CD4-positive, alpha-beta T cell (primary cell): ENCODE measurements around the gene DCUN1D2. TPM values are rescaled to one million over a fixed set of nuclear protein-coding genes. Genes with fewer than 3 reads are reported as not detected.

Source experiments
- ATAC-seq: fragments of 200-7000 bp; cut with Tn5 transposase; one replicate; pipeline ENCODE4 v1.10.0; 2022; ENCODE audit warnings: mild to moderate bottlenecking; ENCODE audit not compliant: poor library complexity
- CTCF ChIA-PET: fragments of 350-600 bp; sonication (Branson Sonifier 250); formaldehyde crosslinking; loops from one replicate; lab custom pipeline; 2021; ENCODE audit warnings: antibody characterized with exemption, inconsistent platforms; lab: Charles Lee
- POLR2A ChIA-PET: fragments of 350-600 bp; sonication (Branson Sonifier 250); formaldehyde crosslinking; loops from one replicate; lab custom pipeline; 2021; ENCODE audit warnings: antibody characterized with exemption, inconsistent platforms; lab: Charles Lee
- DNase-seq, 14 experiments: peaks; one replicate each; pipeline ENCODE4 v3.0.0-alpha.2; 2013 to 2020; ENCODE audit warnings: mixed read lengths in 2 of 14
- H3K27ac ChIP-seq, 2 donors: one replicate each; pipeline versions ENCODE4 v1.5.1 to v1.7.0; 2013; ENCODE audit warnings: low read length in 2 of 2, low read depth in 1 of 2, mild to moderate bottlenecking in 1 of 2
- H3K27me3 ChIP-seq, 2 experiments: 1 replicate in 1 of 2; 2 replicates in 1 of 2; pipeline versions ENCODE4 v1.6.1 to v1.7.0; 2013; ENCODE audit warnings: low read length in 2 of 2, control low read depth in 1 of 2, mild to moderate bottlenecking in 1 of 2, moderate library complexity in 1 of 2; ENCODE audit not compliant: insufficient read depth in 2 of 2, control insufficient read depth in 1 of 2
- H3K36me3 ChIP-seq: one replicate; pipeline ENCODE4 v1.6.1; 2013; ENCODE audit warnings: low read length, control low read depth; ENCODE audit not compliant: insufficient read depth
- H3K4me1 ChIP-seq: one replicate; pipeline ENCODE4 v1.6.1; 2013; ENCODE audit warnings: low read length, control low read depth; ENCODE audit not compliant: insufficient read depth
- H3K4me3 ChIP-seq: one replicate; pipeline ENCODE4 v1.5.1; 2013; ENCODE audit warnings: mild to moderate bottlenecking, low read length, moderate library complexity
- H3K9me3 ChIP-seq, 2 experiments: 1 replicate in 1 of 2; 2 replicates in 1 of 2; pipeline versions ENCODE4 v1.6.1 to v1.7.0; 2013; ENCODE audit warnings: low read length in 2 of 2, mild to moderate bottlenecking in 2 of 2, control low read depth in 1 of 2, moderate library complexity in 1 of 2; ENCODE audit not compliant: control insufficient read depth in 1 of 2, insufficient read depth in 1 of 2
- H3K27ac Mint-ChIP-seq: one replicate; pipeline ENCODE4 v1.8.0; 2020; ENCODE audit warnings: mixed read lengths
- H3K27me3 Mint-ChIP-seq: one replicate; pipeline ENCODE4 v1.8.0; 2021; ENCODE audit warnings: mixed read lengths
- H3K36me3 Mint-ChIP-seq: one replicate; pipeline ENCODE4 v1.8.0; 2021; ENCODE audit warnings: low read depth, mixed read lengths
- H3K4me1 Mint-ChIP-seq: one replicate; pipeline ENCODE4 v1.8.0; 2021; ENCODE audit warnings: low read depth, mixed read lengths
- H3K4me3 Mint-ChIP-seq: one replicate; pipeline ENCODE4 v1.8.0; 2020; ENCODE audit warnings: mild to moderate bottlenecking, mixed read lengths
- H3K9me3 Mint-ChIP-seq: one replicate; pipeline ENCODE4 v1.8.0; 2020; ENCODE audit warnings: mixed read lengths
- CTCF ChIP-seq: fragments of 200-600 bp; IDR thresholded peaks from one replicate; pipeline ENCODE4 v1.8.0; 2022; ENCODE audit warnings: antibody characterized with exemption, mild to moderate bottlenecking
- intact Hi-C, 2 experiments: fragments of 100-400 bp; cut with DNase I in 1 of 2; cut with micrococcal nuclease in 1 of 2; formaldehyde crosslinking; loops; one replicate each; pipeline versions ENCODE4 v1.15.1 to v1.9.0; 2023 to 2025; cut with DNase I, micrococcal nuclease
- total RNA-seq, 174 experiments: library from RNA in 2 of 174; stranded (reverse) in 2 of 174; gene quantifications; one replicate each; pipeline ENCODE4 v1.2.3 and lab custom pipeline; 2021 to 2026

The DCUN1D2 gene
- total RNA-seq, 2 experiments from 2014 or later: 16.2 to 18.9 TPM

GRCh38 chr13:113475280-113475679, 15.2 kb downstream of the DCUN1D2 start:
- Histone ChIP-seq H3K9me3 (no peaks in the 10 kb centered on the region), H3K36me3 (peaks cover 21% of the 10 kb centered on the region), H3K27ac (no peak overlapping the region), H3K4me3 (no peak overlapping the region), H3K4me1 (no peaks in the 10 kb centered on the region), H3K27me3 (no peaks in the 10 kb centered on the region)
- no peak for TF ChIP-seq CTCF
- ChIA-PET CTCF (no interaction called here), POLR2A (no interaction called here)
- Mint-ChIP-seq H3K27me3 (no peaks in the 10 kb centered on the region), H3K9me3 (no peaks in the 10 kb centered on the region), H3K4me3 (no peak overlapping the region), H3K4me1 (no peaks in the 10 kb centered on the region), H3K27ac (no peak overlapping the region), H3K36me3 (peaks cover 76% of the 10 kb centered on the region)
- intact Hi-C loops: no loop called here
- ATAC-seq (no peak), DNase-seq (no peak)

- Mint-ChIP-seq H3K36me3 (peaks cover 75% of the 10 kb centered on the region), H3K27ac (no peak overlapping the region), H3K27me3 (no peaks in the 10 kb centered on the region), H3K9me3 (no peaks in the 10 kb centered on the region), H3K4me1 (no peaks in the 10 kb centered on the region), H3K4me3 (no peak overlapping the region)
- DNase-seq (peak in 2 of 14 experiments; percentile 40 to 45), ATAC-seq (no peak)
- Histone ChIP-seq H3K27ac (no peak overlapping the region), H3K4me1 (no peaks in the 10 kb centered on the region), H3K4me3 (no peak overlapping the region), H3K9me3 (no peaks in the 10 kb centered on the region), H3K27me3 (no peaks in the 10 kb centered on the region), H3K36me3 (peaks cover 23% of the 10 kb centered on the region)
- intact Hi-C loops: no loop called here
- POLR2A ChIA-PET: no interaction called here
- CTCF ChIA-PET: no interaction called here
- TF ChIP-seq CTCF: no peak
Observed at GRCh38 chr13:113474179-113474578, 16.3 kb downstream of the DCUN1D2 start.

- no peaks in the 10 kb centered on the region for H3K9me3 Mint-ChIP-seq
- Histone ChIP-seq H3K4me3 (no peak overlapping the region), H3K4me1 (no peaks in the 10 kb centered on the region), H3K27me3 (no peaks in the 10 kb centered on the region), H3K9me3 (no peaks in the 10 kb centered on the region), H3K36me3 (peaks cover 19% of the 10 kb centered on the region), H3K27ac (no peak overlapping the region)
- no peaks in the 10 kb centered on the region for H3K27me3 Mint-ChIP-seq
- TF ChIP-seq CTCF: no peak
- H3K4me1 Mint-ChIP-seq: no peaks in the 10 kb centered on the region
- ATAC-seq (no peak), DNase-seq (no peak)
- peaks cover 71% of the 10 kb centered on the region for H3K36me3 Mint-ChIP-seq
- ChIA-PET POLR2A (no interaction called here), CTCF (no interaction called here)
- no peak overlapping the region for H3K27ac Mint-ChIP-seq
- no peak overlapping the region for H3K4me3 Mint-ChIP-seq
- intact Hi-C loops: loop anchor here in 1 of 2 experiments (1.0 kb wide), 1 partner anchor 16 kb away; no protein-coding TSS in a partner anchor
Observed at GRCh38 chr13:113472355-113473025, 18.0 kb downstream of the DCUN1D2 start.
